EL (cell line): ENCODE data around the gene CPNE8.

Source experiments
- DNase-seq: peaks from one replicate; pipeline ENCODE4 v3.0.0-alpha.2; 2016

Gene CPNE8

GRCh38 chr12:38892976-38893375 lies 12.4 kb downstream of the CPNE8 start:
- no peak for DNase-seq

GRCh38 chr12:38892087-38892786 lies 13.2 kb downstream of the CPNE8 start:
- no peak for DNase-seq

DNA sequence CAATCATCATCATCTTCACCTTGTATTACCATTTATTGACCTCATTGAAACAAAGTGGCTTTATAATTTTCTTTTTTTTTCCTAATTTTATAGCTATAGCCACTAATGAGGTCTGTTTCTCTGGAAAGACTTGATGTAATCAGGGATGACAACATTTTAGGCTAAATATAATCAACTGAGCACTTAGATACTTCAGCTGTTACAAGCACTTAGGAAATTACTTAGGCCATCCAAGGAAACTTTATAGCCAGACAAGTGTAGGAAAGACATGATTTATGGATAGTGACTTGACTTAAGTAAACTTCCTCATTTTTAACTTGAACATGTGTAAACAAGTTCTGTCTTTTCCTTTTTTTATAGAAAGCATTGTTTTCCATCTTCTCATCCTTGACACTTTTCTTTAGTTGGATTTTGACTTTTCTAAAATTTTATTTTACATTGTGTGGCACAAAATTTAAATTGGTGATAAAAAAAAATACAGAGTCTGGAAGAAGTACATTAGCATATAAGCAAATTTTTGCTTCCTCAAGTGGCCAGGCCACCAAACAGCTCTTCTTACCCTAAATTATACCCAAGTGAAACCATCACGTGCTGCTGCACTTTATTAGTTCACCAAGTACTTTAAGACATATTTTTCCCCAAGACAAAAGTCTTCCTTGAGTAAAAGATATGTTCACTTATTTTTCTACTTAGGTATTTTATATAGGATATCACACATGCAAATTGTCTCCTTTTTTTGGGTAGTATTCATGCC lies 15.1 kb downstream of the CPNE8 start:
- DNase-seq = no peak

DNA sequence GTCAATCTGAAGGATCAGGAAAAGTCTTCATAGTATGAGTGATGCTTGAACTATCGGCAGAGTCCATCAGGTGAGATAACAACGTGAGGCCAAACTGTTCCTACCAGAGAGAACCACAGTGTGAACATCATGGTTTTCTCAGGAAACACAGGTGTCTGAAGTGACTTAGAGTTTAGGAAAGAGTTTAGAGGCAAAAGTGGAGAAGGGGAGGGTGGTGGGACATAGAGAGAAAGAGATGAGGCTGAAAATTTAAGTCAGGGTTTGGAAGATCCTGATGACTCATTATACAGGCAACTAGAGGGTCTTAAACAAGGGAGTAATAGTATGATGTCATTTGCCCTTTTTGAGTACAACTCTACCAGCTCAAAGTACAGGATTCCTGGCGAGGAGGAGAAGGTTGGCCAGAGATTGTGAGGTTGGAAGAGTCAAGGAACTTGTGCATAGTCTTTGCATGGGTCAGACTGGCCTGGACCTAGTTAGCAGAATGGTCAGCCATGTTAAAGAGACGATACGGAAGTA lies 16.0 kb downstream of the CPNE8 start:
- no peak for DNase-seq

GRCh38 chr12:38887770-38888169 lies 17.6 kb downstream of the CPNE8 start:
- DNase-seq = no peak

DNA sequence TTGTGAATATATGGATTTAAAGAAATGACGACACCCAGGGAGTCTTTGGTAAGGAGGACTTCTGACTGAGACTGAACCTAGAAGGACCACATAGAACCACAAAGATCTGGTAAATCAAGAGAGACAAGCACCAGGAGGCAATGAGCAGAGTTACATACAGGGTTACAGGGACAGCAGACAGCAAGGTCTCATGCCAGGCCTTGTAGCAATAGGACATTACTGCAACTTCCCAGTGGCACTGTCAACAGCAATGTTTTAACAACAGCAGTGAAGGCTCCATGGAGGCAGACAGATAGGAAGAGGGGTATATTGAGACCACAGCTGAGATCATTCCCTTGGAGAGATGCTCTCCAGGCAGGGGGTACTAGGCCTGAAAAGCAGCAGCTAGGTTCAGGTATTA lies 18.5 kb downstream of the CPNE8 start:
- no peak for DNase-seq

DNA sequence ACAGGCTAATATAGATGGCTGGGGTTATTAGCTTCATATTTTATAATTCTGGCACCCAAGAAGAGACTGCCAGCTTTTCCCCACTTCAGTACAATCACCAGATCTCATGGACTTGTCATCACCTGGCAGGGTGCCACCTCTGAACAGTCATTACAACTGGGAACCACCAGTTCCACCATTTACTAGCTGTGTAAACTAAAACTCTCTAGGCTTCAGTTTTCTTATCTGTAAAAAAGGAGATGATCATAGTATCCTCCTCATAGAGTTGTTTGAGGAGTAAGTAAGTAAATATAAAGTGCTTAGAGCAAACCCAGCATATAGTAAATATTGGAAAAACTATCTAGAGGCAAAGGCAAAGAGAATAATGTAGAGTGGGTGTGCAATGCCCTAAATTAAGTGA lies 19.3 kb downstream of the CPNE8 start:
- no peak for DNase-seq

GRCh38 chr12:38884666-38885065 lies 20.7 kb downstream of the CPNE8 start:
- DNase-seq = no peak

DNA sequence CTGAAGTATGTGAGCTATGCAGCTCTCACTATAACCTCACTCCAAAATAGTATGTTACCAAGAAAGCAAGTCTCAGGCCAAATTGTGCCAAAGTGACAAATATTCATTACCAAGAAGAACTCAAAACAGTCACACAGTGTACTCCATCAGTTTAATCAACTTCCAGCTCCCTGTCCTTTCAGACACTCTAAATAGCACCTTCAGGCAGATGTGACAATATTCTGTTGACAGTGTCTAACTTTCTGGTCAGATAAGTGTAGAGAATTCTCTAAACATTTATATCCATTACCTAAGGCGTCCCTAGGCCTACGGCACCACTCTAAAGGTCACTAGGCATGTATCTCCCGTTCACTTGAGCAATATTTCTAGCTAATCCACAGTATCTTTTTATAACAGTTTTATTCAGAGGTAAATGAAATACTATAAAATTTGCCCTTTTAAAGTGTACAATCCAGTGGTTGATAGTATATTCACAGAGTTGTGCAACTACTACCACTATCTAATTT lies 21.7 kb downstream of the CPNE8 start:
- DNase-seq = no peak

- DNase-seq = no peak
These were observed 25.1 kb downstream of the CPNE8 start for GRCh38 chr12:38880288-38880687.

- DNase-seq = no peak
These were observed 26.4 kb downstream of the CPNE8 start for GRCh38 chr12:38878986-38879385.

GRCh38 chr12:38878333-38878705 lies 27.1 kb downstream of the CPNE8 start:
- no peak for DNase-seq

DNA sequence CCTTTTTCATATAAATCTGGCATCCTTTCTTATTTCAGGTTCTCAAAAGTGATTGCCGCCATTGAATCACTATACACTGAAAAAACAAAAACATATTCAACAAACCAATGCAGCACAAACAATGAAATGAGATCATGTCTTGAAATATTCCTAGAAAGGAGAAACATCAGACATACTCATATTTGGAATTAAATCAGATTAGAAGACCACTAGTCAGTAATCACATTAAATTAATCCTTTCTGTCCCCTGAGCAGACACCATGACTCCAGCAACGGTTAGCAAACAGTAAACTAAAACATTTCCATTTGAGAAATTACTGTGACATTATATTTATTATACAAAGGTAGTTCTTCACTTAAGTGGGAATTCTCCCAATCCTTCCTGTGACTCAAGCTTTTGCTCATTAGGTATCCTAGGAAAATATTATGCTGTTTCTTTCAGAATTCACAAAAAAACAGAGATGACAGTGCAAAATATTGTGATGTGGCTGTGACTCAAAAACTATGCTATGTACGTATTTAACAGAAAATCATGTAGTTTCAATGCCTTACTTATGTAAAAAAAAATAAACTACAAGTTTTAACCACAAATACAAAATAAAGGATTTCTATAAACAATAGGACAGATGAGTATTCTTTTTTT lies 29.7 kb downstream of the CPNE8 start:
- DNase-seq = no peak

- DNase-seq = no peak
These were observed 32.8 kb downstream of the CPNE8 start for GRCh38 chr12:38872561-38872960.

- DNase-seq = no peak
These were observed 33.2 kb downstream of the CPNE8 start for GRCh38 chr12:38872156-38872555.

DNA sequence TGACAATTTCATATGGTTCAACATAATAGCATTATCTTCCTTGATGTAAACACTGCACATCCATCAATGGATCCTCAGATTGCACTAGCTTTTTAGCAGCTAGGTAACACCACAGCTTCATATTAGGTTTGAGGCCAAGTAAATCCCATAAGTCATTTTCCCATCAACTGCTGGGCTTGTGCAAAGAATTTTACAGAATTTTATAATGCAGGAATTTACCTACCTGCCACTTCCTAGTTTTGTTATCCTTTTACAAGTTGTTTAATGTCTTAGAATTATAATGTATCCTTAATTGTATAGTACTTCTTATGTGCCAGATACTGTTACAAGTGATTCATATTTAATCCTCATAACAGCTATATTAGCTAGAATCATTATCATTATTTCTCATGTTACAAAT lies 36.4 kb downstream of the CPNE8 start:
- DNase-seq = no peak

GRCh38 chr12:38850461-38850860 lies 54.9 kb downstream of the CPNE8 start:
- no peak for DNase-seq

DNA sequence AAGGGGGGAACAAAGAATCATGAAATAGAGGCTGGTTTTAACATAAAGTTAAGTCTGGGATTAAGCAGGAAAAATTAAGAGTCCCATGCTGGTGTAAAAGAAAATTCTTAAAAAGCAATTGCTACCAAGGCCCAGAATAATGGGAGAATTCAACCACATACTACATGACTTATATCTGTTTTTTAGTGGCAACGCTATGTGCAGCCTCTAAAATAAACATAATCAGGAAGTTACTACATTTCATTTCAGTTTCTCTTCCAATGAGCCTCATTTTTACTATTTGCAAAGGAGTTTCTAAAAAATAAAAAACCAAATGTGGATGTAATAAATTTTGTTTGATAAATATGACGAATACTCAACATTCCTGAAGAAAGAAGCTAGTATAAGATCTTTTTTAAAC lies 58.1 kb downstream of the CPNE8 start:
- DNase-seq = no peak

- no peak for DNase-seq
These were observed 61.1 kb downstream of the CPNE8 start for GRCh38 chr12:38844267-38844666.

DNA sequence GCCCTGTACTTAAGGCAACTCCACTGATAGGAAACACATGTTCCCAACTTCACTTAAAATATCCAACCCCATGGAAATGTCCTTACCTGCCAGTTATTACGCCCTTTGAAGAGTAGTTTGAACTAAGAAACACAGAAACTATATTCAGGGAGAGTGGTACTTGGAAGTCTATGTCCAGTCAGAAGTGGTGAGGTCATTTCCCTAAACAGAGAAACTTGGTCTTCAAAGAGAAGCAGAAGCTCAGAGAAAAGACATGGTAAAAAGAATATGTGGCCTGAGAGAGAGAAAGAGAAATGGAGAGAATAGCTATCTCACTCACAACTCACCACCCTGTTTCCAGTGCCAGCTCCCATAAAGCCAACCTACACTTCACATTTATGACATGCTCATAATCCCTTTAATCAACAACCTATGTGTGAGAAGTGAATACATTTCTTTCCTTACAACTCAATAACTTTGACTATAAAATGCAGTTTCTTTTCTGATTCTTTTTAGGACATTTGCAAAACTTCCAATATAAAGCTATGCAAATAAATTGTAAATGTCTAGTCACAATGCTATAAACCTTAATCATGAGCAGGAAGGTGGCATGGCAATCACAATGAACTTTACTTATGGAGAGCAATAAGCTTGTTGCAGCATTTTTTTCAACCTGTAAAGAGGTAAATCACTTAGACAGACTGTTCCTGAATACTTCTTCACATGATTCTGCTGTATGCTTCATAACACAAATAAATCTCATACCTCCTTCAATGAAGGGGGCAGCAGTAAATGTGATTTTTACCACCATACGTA lies 67.1 kb downstream of the CPNE8 start:
- no peak for DNase-seq

DNA sequence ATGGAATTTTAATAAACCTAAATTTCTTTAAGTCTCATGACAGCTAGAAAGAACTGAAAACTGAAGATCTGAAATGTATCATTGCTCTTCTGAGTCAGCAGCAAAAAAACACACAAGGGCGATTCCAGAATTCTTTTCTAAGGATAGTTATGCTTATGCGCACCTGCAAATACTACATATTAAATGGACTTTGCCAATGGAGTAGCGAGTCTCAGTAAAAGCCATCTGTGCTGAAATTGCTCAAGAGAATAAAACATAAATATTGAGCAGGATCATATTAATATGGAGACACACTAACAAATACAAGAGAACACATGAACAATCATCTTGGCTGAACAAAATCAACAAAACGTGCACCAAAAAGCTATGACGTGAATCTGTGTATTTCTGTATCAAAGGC lies 73.7 kb downstream of the CPNE8 start:
- no peak for DNase-seq

- DNase-seq = no peak
These were observed 80.4 kb downstream of the CPNE8 start for GRCh38 chr12:38825006-38825405.

GRCh38 chr12:38823738-38824137 lies 81.7 kb downstream of the CPNE8 start:
- DNase-seq = no peak
